ENCODE measurements around the gene UGT3A2. TPM values are rescaled to one million over a fixed set of nuclear protein-coding genes. Genes with fewer than 3 reads are reported as not detected.

Gene UGT3A2
- not detected for polyA plus RNA-seq (2012; ENCODE audit: insufficient read depth, insufficient read length)

- H3K4me3 ChIP-seq (ENCODE audit: low read length) = no peak within 1 kb of the TSS
- no peak for DNase-seq (ENCODE audit: low read depth, low spot score)
Measured at GRCh38 chr5:36066540-36067210, at the start of gene UGT3A2. Gene UGT3A2, minus strand, starts transcription at chr5:36066882. Its CDS starts 93 bp downstream, at chr5:36066789.

GRCh38 chr5:36111238-36111637 is 44.6 kb upstream of the UGT3A2 start:
- peak; percentile 50 for DNase-seq (ENCODE audit: low read depth, low spot score)
- no peak overlapping the region for H3K4me3 ChIP-seq (ENCODE audit: low read length)

GRCh38 chr5:36108758-36109460 is 42.2 kb upstream of the UGT3A2 start:
- H3K4me3 ChIP-seq (ENCODE audit: low read length) = no peak overlapping the region
- DNase-seq (ENCODE audit: low read depth, low spot score) = no peak

GRCh38 chr5:36105819-36106218 is 39.1 kb upstream of the UGT3A2 start:
- no peak overlapping the region for H3K4me3 ChIP-seq (ENCODE audit: low read length)
- no peak for DNase-seq (ENCODE audit: low read depth, low spot score)

GRCh38 chr5:36099748-36100147 is 33.1 kb upstream of the UGT3A2 start:
- no peak overlapping the region for H3K4me3 ChIP-seq (ENCODE audit: low read length)
- DNase-seq (ENCODE audit: low read depth, low spot score) = no peak

GRCh38 chr5:36096486-36096885 is 29.8 kb upstream of the UGT3A2 start:
- no peak for DNase-seq (ENCODE audit: low read depth, low spot score)
- H3K4me3 ChIP-seq (ENCODE audit: low read length) = no peak overlapping the region

GRCh38 chr5:36089989-36090388 is 23.3 kb upstream of the UGT3A2 start:
- peak; percentile 41 for DNase-seq (ENCODE audit: low read depth, low spot score)
- H3K4me3 ChIP-seq (ENCODE audit: low read length) = no peak overlapping the region

GRCh38 chr5:36079200-36079781 is 12.6 kb upstream of the UGT3A2 start:
- DNase-seq (ENCODE audit: low read depth, low spot score) = peak; percentile 73
- H3K4me3 ChIP-seq (ENCODE audit: low read length) = no peak overlapping the region

- H3K4me3 ChIP-seq (ENCODE audit: low read length) = no peak overlapping the region
- DNase-seq (ENCODE audit: low read depth, low spot score) = no peak
Measured at GRCh38 chr5:36078430-36078829, 11.7 kb upstream of the UGT3A2 start.

GRCh38 chr5:36073595-36074216 is 7.0 kb upstream of the UGT3A2 start:
- DNase-seq (ENCODE audit: low read depth, low spot score) = peak; percentile 88
- H3K4me3 ChIP-seq (ENCODE audit: low read length) = no peak overlapping the region

- H3K4me3 ChIP-seq (ENCODE audit: low read length) = no peak overlapping the region
- DNase-seq (ENCODE audit: low read depth, low spot score) = no peak
Measured at GRCh38 chr5:36070687-36071571, 4.2 kb upstream of the UGT3A2 start.

- no peak for DNase-seq (ENCODE audit: low read depth, low spot score)
- H3K4me3 ChIP-seq (ENCODE audit: low read length) = no peak overlapping the region
Measured at GRCh38 chr5:36068751-36069281, 2.1 kb upstream of the UGT3A2 start.

GRCh38 chr5:36066001-36066539 is 612 bp downstream of the UGT3A2 start:
- no peak for DNase-seq (ENCODE audit: low read depth, low spot score)
- no peak overlapping the region for H3K4me3 ChIP-seq (ENCODE audit: low read length)

GRCh38 chr5:36060420-36060887 is 6.2 kb downstream of the UGT3A2 start:
- no peak overlapping the region for H3K4me3 ChIP-seq (ENCODE audit: low read length)
- no peak for DNase-seq (ENCODE audit: low read depth, low spot score)

- DNase-seq (ENCODE audit: low read depth, low spot score) = peak; percentile 84
- H3K4me3 ChIP-seq (ENCODE audit: low read length) = peak overlapping the region; percentile 24
Measured at GRCh38 chr5:36059571-36060419, 6.9 kb downstream of the UGT3A2 start.

- H3K4me3 ChIP-seq (ENCODE audit: low read length) = no peak overlapping the region
- no peak for DNase-seq (ENCODE audit: low read depth, low spot score)
Measured at GRCh38 chr5:36058776-36059175, 7.9 kb downstream of the UGT3A2 start.

- H3K4me3 ChIP-seq (ENCODE audit: low read length) = no peak overlapping the region
- no peak for DNase-seq (ENCODE audit: low read depth, low spot score)
Measured at GRCh38 chr5:36057386-36057785, 9.3 kb downstream of the UGT3A2 start.

Measured in Jurkat, Clone E6-1 (cell line).